TTC549 (cell line): ENCODE results near the gene ATRNL1.

ENCODE experiments used
- FAIRE-seq: peaks from 2 replicates; lab custom pipeline; 2012; peaks lifted over from hg19 to GRCh38; lab: Jason Lieb, UNC

The ATRNL1 gene, protein sequence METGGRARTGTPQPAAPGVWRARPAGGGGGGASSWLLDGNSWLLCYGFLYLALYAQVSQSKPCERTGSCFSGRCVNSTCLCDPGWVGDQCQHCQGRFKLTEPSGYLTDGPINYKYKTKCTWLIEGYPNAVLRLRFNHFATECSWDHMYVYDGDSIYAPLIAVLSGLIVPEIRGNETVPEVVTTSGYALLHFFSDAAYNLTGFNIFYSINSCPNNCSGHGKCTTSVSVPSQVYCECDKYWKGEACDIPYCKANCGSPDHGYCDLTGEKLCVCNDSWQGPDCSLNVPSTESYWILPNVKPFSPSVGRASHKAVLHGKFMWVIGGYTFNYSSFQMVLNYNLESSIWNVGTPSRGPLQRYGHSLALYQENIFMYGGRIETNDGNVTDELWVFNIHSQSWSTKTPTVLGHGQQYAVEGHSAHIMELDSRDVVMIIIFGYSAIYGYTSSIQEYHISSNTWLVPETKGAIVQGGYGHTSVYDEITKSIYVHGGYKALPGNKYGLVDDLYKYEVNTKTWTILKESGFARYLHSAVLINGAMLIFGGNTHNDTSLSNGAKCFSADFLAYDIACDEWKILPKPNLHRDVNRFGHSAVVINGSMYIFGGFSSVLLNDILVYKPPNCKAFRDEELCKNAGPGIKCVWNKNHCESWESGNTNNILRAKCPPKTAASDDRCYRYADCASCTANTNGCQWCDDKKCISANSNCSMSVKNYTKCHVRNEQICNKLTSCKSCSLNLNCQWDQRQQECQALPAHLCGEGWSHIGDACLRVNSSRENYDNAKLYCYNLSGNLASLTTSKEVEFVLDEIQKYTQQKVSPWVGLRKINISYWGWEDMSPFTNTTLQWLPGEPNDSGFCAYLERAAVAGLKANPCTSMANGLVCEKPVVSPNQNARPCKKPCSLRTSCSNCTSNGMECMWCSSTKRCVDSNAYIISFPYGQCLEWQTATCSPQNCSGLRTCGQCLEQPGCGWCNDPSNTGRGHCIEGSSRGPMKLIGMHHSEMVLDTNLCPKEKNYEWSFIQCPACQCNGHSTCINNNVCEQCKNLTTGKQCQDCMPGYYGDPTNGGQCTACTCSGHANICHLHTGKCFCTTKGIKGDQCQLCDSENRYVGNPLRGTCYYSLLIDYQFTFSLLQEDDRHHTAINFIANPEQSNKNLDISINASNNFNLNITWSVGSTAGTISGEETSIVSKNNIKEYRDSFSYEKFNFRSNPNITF (N-terminal part only)

DNA sequence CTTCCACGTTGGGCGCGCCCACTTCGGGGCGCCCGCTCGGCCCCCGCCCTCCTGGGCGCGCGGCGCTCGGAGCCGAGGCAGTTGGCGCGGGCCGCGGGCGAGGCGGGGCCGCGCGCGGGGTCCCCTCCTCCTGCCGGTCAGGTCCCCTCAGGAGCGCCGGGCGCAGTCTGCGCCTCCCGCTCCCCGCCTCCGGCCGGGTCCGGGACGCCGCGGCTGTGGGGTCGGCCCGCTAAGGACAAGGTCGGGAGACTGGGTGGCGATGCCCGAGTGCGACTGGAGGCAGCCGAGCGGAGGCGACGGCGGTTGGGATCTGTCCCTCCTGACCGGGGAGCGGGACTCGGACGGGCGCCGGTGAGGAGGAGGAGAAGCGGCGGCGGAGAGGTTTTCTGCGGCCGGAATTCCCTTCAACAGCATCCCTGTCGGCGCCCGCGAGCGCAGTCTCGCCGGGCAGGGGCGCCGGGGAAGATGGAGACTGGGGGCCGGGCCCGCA is at the start of gene ATRNL1:
TSS of gene ATRNL1 (plus strand) at position 80 of the 490 bp plus-strand sequence. CDS start at position 466, 386 bp downstream.
- no peak for FAIRE-seq

DNA sequence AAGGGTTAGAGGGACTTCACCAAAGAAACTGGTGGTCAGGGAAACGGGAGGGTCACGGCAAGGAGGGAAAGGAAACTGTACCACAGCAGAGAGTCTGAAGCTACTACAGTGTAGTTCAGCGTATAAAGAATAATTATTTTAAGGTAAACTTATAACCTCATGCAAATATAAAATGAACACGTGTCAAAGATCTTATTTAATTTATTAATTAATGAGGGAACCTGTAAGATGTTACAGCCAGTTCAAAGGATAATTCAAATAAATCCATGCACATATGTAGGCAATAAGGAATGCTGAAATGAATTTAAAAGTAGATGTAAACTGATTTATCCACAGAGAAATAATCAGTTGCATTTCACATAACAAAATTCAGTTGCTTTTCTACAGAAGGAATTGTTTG is 49.4 kb upstream of the ATRNL1 start:
- no peak for FAIRE-seq

DNA sequence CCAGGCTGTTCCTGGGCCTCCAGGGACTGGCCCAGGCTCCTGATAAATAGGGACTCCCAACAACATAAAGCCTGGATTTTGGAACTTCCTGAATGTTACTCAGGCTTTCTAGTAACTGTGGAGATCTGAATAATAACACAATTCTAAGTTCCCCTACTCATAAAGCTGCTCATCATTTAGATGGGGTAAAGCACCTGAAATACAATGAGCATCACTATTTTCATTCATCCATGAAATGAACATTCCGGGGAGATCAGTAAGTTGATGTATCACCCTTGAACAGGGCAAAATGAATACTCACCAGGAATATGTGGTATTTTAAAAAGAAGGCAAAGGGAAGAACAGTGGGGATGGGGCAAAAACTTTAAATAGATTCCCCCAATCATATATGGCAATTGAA is 48.3 kb upstream of the ATRNL1 start:
- no peak for FAIRE-seq

DNA sequence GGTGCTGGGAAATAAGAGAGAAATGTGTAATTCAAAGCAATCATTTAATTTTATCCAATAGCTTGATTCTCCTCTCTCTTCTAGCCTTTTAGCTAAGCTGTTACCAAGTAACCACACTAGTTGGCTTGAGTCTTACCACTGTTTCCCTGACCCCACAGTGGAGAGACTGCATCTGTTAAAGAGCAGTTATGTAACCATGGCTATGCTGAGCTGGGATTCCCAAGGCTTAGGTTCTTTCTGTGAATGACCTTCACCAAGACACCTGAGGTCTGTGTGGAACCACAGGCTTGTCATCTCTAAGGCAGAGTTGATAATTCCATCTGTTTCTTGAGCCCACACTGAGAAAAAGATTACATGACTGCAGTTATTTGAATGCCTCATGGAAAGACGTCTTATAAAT is 47.7 kb upstream of the ATRNL1 start:
- FAIRE-seq, result no peak

DNA sequence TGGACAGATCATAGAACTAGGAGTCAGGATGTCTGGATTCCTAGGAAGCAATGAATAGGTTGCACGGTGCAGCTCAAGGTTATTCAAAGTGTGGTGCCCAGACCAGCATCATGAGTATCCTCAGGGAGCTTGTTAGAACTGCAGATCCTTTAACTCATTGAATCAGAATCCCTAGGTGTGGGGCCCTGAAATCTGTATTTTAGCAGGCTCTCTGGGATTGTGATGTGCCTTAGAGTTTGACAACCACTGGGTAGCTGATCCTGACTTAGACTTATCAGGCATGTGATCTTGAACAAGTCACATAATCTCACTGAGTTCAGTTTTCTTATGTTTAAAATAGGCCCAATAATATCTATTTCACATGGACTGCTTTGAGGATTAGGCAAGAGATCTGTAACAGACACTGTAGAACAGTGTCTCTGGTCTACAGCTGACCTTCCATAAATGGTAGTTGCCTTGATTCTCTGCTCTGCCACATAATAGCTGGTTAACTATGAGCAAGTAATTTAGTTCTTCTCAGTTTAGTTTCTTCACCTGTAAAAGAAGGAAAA is 46.4 kb upstream of the ATRNL1 start:
- no peak for FAIRE-seq

DNA sequence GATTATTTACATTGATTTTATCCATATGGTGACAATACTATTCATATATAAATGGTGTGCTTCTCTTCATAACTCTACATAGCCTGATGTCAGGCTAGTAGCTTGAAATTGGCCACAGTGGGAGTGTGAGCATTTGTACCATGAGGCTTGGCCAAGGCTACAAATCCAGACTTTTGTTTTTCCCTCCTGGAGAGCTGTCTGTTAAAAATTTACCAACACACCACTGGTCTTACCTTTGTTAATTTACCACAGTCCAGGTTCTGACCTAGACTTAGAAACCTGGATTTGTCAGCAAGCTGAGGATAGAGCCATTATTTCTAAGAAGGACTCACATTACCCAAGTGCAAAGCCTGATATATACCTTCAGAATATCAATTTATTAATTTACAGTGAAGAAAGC is 45.5 kb upstream of the ATRNL1 start:
- no peak for FAIRE-seq

DNA sequence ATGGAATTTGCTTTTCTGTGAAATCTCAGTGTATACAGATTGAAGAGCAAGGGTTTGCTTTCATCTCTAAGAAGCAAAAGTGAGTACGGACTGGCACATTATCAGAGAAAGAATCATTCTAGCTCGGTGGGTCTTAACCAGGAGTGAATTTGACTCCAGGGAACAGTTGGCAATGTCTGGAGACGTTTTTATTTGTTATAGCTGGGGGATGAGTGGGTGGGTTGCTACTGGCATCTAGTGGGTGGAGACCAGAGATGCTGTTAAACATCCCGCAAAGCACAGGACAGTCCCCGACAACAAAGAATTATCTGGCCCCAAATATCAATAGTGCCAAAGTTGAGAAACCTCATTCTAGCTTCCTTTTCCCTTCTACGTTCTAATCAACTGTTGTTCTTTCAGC is 43.8 kb upstream of the ATRNL1 start:
- no peak for FAIRE-seq

DNA sequence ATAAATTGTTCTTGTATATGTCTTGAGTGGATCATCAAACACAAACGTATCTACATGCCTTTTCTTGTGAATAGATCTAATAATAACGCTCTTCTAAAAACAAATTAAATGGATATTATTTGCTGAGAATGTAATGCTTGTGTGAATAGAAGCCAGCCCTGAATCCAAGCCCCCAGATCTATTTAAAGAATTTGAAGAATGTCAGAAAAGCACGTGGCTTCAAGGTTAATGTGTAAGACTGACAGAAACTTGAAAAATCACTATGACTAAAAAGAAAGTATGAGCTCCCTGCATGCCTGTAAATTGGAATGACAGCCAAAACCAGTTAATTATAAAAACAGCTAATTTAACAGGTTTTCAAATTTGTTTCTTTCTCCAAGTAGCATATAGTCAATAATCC is 43.2 kb upstream of the ATRNL1 start:
- no peak for FAIRE-seq

DNA sequence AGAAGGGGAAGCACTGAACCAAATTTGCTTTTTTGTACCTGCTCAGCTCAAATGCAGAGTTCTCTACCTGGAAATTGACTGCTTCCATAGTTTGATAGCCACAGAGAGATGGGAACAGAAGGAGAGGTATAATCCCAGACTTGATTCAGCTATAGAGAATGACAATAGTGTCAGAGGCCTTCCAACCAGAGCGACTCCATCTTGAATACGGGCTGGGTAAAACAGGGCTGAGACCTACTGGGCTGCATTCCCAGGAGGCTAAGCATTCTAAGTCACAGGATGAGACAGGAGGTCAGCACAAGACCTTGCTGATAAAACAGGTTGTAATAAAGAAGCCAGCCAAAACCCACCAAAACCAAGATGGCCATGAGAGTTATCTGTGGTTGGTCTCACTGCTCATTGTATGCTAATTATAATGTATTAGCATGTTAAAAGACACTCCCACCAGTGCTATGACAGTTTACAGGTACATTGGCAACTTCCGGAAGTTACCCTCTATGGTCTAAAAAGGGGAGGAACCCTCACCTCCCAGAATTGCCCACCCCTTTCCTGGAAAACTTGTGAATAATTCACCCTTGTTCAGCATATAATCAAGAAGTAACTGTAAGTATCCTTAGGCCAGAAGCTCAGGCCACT is 42.7 kb upstream of the ATRNL1 start:
- no peak for FAIRE-seq

DNA sequence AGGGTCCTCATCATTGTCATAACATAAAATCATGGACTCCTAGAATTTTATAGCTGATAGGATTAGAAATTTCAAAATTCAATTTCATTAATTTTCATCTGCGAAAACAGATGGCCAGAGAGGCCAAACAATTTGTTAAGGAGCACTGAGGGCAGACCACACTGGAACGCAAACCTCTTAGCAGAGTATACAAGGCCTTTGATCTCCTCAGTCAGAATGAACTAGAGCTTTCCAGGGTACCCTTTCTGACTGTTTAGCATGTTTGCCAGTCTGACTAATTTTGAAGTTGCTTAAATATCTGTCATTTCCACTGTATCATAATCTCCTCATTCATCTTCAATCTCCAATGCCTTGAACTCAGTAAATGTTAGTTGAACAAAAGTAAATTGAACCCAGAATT is 41.9 kb upstream of the ATRNL1 start:
- FAIRE-seq, result no peak

DNA sequence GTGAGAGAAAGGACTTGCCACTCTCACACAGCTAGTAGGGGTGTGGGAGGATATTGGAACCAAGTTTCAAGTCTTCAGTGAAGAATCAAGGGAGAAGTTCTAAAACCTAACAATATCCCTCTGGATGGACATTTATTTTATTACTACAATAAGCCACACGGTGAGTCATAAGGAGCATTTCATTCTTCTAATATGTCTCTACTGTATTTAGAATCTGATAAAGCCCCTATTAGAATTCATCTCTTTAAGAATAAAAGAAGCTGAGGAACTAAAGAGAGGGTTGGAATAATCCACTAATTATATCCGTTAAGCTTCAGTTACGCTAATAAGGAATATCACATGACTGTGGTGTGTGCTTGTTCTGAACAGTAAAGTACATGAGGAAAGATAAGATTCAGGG is 40.9 kb upstream of the ATRNL1 start:
- no peak for FAIRE-seq

DNA sequence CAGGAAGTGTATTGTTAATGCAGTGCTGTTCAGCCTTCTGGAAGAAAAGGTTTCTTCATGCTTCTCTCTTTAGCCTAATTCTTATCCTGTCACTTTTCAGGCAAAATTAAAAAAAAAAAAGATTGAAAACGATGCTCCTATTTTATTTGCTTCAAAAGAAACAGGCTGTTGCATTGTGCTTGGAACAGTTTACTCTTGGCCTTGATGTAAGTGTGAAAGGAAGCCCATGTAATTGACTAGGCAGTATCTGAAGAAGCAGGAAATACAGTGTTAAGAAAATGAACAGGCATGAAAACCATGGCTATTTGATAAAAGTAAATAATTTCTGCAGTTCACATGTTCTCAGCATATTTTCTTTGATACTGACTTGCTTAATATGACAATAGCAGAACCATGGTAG is 40.4 kb upstream of the ATRNL1 start:
- FAIRE-seq, result no peak

DNA sequence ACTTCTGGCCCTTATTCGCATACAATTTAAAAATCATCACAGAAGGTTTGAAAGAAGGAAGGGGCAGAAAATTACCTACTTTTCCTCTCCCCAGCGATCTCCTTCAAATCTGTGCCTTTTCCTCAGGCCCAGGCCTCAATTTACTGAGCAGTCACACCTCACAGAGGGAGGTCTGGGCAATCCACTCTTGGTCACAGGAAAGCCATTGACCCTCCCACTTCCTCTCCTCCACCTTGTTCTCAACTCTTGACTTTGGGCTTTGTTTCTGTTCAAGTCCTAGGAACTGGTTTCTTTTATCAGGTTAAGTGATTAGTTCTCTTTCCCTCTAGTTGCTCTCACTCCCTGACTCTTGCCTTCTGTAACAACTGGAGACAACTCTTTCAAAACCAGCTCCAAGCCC is 37.0 kb upstream of the ATRNL1 start:
- FAIRE-seq, result no peak

DNA sequence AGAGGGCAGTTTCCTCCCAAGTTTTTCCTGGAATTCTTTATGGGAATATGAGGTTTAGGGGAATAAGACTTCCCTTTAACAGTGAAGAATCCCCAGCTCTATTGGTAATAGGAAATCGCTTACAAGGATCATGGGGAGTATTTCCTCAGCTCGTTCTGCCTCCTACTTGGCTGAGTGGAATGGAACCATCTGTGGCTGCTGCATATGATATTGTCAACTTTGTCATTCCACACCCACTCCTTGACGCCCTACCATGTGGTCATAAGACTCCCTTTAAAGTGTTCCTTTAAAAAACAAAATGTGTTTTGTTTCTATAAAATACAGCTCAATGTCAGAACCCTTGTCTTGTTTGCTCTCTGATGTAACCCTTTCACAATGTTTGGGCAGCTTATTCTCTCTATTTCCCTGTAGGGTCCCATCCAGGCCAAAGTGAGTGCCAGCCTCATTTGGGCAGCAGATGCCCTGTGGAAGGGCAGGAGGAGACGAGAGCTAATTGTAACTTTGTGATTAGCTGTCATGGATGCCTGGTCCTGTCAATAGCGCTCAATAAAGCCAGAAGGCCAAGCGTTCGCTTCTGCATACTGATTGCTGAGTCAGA is 33.8 kb upstream of the ATRNL1 start:
- FAIRE-seq, result no peak

DNA sequence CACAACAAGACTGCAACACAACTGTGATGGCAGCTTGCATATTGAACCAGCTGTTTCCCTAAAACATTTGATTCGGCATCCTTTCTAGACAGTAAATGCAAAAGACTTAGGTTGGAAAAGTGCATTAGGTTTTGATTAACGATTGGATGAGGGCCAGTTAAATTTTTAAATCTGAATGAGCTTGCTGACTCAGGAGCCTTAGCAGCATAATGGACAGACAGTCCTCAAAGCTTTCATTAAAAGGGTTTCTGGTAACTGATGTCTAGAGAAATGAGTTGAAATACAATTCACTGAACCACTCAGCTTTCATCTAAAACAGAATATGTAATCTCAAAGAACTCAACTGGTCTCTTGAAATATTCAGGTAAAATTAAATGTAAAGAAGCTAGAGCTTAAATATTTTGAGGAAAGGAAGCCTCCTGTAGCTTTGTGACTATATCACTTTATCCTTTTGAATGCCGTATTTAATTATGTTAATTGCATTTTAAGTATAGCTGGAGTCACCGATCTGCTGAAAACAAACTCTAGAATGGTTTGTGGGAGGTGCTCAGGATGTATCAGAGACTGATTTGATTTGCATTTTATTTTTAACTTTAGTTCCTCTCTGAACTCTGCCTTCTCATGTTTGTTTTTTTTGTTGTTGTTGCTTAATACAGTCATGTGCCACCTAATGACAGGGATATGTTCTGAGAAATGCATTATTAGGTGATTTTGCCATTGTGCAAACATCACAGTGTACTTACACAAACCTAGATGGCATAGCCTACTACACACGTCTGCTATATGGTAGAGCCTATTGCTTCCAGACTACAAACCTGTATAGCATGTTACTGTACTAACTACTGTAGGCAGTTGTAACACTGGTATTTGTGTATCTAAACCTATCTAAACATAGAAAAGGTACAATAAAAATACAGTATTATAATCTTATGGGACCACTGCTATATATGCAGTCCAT is 29.2 kb upstream of the ATRNL1 start:
- FAIRE-seq, result no peak

DNA sequence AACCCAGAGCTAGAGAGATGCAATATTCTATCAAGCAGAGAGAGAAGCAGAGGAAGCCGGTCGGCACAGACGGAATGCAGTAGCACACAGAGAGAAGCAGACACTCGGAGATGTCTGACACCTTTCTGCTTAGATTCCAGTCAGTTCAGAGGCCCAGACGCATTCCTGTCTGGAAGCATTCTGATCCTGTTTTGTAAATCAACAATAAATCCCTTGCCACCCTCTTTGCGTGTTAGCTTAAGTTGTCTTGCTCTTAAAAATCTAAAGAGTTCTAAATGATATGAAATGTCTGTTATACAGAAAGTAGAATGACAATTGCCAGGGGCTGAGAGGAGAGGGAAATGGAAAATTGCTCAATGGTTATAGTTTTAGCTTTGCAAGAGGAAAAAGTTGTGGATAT is 27.4 kb upstream of the ATRNL1 start:
- FAIRE-seq, result no peak

DNA sequence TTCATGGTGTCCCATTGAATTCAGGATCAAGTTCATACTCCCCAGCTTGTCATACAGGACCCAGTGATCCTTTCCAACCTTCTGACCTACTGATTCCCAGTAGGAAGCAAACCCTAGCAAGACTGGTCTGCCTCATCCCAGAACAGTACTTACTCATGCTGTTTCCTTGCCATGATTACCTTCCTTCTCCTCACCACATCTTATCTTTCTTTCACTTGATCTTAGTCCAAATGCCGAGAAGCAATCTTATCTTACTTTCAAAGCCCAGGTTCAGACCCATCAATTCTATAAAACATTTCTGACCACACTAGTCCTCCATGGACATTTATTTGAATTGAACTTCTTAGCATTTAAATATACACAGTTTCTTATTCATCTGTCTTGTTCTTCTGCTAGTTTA is 26.6 kb upstream of the ATRNL1 start:
- FAIRE-seq, result no peak

DNA sequence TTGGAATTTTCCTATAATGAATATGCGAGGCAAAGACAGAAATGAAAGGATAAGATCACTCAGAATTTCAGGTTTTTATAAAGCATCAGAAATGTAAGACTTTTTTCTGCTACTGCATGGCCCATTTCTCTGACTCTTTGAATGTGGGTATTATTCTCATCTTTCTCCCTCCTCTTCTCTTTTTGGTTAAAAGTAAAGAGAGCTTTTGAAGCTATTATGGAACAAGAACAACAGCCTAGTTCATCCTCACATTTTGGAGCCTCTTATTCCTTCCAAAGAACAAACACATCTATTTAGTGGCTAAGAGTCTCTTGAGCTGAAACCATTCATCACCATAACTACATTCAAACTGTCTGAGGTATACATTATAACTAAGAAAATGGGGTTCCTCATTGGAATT is 19.4 kb upstream of the ATRNL1 start:
- no peak for FAIRE-seq

DNA sequence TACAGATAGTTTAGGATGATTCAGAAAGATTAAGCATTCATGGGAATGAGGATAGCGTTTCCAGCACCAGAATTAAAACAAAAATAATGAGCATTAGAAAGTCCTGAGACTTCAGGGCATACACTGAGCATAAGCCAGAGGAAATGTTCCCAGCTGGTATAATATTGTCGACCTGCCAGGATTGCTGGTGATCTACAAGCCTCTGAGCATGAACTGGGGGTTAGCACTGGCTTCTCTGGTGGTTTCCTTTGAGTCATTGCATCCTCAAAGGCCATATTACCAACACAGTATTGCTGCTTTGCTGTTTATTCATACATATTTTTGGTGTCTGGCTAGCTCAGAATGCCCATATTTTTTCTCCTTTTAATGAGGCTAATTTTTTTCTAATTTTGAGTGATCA is 10.7 kb upstream of the ATRNL1 start:
- FAIRE-seq, result no peak

DNA sequence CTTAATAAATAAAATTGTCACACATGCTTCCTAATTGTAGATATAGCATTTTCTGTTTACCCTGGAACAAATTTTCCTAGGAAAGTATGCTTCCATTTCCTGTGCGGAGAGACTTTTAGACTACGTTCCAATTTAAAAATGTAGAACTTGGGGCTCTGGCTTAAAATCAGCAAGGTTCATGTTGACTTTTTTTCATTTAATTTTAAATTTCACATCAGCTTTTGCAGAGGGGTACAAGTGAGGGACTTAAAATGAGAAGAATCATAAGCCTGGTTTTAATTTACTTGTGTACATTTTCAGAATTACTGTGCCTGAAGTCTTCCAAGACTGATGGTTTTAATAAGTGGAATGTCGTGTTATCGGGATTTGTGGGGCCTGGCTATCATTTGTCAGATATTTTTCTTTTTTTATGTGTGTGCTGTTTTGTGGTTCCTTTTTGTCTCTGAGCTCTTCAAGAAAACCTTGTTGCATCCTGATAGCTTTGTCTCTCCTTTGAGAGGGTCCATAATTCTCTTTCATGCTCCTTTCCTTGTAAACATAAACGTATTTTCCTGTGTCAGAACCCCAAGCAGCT is 8.8 kb upstream of the ATRNL1 start:
- no peak for FAIRE-seq
